NCI-H2107 (cell line): ENCODE measurements around the gene THSD7B.
"Not testable (repeated sequence)": the region's sequence is repeated elsewhere in the genome, so short reads cannot be mapped to it uniquely, and the experiment has no call there.

Source experiments
- DNase-seq: peaks from one replicate; lab custom pipeline; 2025; lab: John Stamatoyannopoulos, UW

THSD7B gene

DNA sequence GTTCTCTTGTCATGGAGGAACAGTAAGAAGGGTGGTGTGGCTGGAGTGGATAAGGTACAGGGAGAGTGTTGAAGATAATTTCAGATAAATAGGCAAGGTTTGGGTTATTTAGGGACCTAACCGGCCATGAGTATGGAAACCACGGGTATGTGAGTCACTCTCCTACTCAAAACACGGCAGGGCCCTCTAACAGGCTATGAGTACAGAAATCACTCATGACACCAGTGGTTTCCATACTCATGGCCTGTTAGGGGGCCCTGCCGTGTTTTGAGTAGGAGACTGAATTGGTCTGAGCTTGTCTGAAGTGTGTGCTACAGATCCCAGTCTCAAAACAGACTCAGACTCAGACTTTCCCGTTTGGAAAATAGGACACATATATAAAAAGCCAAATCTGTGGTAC lies 770.6 kb downstream of the THSD7B start:
- DNase-seq: no peak

DNA sequence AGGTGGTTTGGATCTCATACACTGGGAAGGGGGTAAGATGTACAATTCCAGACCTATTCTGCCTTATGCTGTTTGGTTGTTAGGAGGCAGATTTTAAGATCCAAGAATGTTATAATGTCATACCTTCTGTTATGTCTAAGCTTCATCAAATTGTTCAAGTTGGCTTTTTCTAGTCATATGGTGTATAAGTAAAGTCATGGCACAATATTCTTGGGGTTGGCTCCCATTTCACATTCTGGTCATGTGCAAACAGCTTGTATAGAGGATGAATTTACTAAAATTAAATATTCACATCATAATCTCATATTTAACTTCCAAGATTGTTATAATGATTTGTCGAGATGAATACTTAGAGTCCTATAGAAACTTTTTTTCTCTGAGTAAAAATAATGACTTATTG lies 774.0 kb downstream of the THSD7B start:
- DNase-seq: no peak

DNA sequence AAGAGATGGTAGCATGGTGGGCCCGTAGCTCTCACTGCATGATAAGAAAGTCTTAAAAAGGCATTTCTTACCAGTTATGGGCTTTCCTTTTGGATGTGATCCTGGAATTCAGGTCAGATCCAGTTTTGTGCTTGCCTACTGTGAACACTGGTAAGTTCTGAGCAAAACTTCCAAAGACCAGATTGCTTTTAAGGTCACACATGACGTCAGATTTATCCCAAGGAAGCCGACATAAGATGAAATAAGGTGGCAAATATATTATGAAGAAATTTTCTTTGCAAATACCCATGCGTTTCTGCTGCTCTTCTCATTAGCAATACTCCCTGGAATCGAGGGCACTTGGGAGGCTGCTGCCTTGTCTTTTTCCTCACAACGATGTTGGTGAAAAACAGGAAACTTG lies 782.5 kb downstream of the THSD7B start:
- DNase-seq: no peak

DNA sequence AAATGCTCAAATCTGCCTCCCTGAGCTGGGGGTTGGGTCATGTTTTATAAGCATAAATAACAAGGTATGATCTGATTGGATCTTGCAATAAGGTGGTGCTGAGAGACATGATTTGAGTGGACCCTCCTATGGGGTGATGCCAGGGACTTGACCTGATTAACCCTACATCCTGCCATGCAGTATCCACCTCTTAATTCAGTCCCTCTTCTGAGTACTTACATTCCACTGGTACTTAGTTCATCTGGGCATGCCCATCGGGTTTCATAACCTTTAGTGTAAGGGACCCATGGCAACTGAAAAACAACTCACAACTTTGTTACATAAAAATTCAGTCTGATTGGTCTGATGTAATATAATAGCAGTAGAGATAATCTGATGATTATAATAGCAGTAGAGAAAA lies 801.0 kb downstream of the THSD7B start:
- no peak for DNase-seq

DNA sequence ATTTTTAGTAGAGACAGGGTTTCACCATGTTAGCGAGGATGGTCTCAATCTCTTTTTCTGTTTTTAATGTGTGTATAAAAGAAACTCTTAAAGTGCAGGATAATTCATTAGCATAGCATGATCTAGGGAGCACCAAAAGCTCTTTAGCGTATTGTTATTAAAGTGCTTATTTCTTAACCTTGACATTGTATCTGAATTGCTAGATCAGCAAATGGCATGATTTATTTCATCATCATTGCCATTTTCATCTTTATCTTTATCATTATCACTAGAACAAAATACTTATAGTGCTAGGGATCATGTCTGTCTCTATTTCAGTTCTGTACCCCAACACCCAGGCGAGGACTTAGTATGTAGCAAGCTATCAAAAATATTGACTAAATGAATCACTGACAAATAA lies 805.1 kb downstream of the THSD7B start:
- DNase-seq: no peak

DNA sequence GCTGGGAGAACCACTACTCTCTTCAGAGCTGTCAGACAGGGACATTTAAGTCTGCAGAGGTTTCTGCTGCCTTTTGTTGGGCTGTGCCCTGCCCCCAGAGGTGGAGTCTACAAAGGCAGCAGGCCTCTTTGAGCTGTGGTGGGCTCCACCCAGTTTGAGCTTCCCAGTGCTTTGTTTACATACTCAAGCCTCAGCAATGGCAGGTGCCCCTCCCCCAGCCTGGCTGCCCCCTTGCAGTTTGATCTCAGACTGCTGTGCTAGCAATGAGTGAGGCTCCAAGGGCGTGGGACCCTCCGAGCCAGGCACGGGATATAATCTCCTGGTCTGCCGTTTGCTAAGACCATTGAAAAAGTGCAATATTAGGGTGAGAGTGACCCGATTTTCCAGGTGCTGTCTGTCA lies 822.5 kb downstream of the THSD7B start:
- DNase-seq: not testable (repeated sequence)

DNA sequence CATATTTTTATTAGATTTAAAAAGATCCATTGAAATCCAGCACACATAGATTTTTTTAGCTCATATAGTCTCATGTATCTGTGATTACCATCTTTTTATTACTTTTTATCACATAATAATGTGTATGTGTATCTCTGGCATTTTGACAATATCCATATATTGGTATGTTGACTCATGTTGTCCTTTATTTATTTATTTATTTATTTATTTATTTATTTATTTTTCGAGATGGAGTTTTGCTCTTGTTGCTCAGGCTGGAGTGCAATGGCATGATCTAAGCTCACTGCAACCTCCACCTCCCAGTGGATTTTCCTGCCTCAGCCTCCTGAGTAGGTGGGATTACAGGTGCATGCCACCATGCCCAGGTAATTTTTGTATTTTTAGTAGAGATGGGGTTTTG lies 823.2 kb downstream of the THSD7B start:
- not testable (repeated sequence) for DNase-seq

DNA sequence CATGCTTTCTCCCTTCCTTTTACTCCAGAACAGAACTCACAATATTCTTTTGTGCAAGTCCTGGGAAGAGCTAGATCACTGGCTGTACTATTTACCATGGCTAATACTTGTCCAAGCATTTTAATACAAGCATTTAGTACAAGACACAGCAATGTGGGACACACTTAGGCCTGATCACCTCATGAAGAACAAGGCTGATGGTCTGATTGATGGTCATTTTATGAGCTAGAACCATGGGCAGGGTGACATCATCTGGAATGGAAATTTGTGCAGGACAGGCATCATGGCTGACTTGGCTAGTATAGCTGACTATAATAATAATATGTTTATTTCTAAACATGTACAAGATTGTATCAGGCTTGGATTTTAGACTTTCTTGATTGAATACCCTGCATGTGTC lies 824.8 kb downstream of the THSD7B start:
- no peak for DNase-seq

DNA sequence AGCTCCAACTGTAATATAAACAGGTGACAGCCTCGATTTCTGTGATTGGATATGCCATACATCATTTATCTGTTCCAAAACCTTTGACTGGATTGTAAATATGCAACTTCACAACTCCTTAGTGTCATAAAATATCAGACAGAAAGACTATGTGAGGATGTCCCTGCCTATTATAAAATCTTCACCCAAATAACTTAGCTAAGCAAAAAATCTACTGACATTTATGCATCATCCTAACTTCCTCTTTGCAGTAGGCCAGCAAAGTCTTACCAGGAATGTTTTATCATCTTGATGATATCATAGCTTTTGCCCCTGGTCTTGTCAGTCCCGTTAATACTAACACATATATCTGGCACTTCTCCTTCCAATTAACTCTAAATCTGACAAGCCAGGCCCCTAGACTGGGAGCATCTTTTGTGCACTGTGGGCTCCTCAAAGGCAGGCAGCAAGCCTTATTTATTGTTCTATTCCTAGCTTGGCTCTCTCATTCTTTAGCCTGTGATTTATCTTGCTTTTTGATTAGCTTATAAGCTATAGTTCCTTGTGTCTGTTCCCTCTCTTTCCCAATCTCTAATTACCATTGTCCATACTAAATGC lies 842.5 kb downstream of the THSD7B start:
- no peak for DNase-seq

DNA sequence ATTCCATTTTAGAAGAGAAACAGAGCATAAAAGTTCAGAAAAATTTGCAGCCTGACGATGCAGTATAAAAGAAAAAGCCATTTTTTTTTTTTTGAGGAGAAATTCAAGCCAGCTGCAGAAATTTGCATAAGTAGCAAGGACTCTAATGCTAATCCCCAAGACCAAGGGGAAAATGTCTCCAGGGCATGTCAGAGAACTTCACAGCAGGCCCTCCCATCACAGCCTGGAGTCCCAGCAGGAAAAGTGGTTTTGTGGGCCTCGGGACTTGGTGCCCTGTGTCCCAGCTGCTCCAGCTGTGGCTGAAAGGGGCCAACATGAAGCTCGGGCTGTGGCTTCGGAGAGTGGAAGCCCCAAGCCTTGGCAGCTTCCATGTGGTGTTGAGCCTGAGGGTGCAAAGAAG lies 873.6 kb downstream of the THSD7B start:
- no peak for DNase-seq

DNA sequence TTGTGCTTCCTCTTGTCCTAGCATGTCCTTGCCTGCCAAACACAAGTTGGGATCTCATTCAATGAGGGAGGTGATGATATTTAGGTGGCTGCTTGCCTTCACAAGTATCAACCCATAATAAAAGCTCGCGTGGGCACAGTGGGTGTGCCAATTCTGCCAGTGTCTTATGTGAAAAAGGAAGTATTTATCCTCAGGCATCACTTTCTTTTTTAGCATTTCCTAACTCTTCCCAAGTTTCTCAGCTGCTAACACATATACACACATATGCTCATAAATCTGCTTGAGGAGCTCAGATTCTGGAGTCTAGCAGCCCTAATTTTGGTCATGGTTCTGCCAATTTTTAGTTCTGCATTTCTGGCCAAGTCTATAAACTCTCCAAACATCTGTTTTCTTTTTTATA lies 879.4 kb downstream of the THSD7B start:
- no peak for DNase-seq

DNA sequence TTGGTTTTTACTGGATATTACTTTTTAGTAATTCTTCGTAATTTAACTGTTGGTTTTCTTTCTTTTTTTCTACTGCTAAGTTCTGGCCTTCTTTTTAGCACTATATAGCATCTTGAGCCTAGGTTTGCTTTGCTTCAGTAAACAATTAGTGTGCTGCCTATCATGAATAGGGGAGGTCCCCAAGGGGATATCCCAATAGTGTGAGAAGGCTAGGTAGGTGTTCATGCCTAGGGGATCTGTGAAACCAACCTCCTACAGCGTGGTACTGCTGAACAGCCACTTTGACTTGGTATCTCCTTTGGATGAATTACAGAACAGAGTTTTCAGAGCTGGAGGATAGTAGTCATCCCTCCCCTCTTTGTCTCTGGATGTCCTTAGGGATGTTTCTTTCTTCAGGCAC lies 888.7 kb downstream of the THSD7B start:
- DNase-seq: no peak

DNA sequence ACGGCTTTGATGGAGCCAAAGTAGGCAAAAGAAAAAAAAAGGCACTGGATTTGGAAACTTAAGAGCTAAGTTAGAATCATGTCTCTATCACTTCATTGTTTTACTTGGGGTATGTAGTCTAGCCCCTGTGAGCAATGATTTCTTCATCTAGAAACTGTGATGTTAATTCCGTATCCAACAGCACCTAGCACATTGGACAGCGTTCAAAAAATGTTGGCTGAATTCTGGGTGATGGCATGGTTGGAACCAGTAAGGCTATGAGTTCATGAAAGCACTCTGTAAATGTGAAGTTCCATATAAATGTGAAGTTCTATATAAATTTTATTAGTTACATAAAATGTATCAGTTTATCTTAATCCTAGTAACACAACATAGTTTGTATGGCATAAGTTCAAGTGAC lies 890.5 kb downstream of the THSD7B start:
- DNase-seq: no peak

DNA sequence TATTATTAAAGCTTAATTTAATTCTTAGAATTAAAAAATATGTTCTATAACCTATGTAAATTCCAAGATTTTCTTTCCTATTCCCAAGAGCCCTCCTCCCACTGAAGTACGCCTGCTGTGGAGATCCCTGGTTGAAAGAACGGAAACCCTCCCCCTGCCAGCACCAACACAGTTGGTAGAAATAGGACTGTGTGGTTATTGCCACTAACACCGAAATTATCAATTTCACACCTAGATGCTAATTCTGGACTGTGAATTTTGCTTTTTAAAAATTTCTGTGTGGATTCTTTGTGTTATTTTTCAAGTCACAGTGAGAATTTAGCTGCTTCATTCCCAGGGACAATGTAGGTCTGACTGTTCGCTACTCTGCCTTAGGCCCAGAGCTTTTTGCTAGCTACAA lies 893.1 kb downstream of the THSD7B start:
- no peak for DNase-seq

DNA sequence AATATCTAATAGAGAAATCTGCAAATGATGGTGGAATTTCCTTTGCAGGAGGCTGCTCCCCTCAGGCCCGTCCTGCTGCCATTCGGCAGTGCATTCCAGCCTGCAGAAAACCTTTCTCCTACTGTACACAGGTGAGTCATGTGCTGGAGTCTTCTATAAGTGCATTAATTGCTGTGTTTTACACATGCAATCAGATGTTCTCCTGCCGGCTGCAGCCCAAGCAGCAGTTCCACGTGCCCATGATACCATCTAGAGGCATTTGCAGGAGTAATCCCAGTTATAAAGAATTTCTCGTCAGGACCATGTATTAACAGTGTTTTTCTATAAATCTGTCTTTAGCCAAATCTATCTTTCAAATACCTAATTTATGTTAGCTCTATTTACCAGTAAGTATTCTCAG lies 894.3 kb downstream of the THSD7B start:
- no peak for DNase-seq

DNA sequence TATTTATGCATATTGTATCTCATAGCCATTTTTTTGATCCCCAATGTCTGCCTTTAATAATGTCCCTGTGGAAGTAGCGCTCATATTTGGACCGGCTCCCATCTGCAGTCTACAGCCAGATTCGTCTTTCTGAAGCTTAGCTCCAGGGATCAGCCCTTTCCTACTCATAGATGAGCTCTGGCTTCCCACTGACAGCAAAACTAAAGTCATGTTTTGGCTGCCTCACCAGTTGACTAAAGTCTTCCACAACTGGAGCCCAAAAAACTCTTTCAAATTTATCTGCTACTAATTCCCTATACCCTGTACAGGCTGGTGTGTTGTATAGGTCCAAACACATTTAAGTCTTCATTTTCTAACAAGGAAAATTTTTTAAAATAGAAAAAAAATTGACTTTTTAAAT lies 904.8 kb downstream of the THSD7B start:
- no peak for DNase-seq

DNA sequence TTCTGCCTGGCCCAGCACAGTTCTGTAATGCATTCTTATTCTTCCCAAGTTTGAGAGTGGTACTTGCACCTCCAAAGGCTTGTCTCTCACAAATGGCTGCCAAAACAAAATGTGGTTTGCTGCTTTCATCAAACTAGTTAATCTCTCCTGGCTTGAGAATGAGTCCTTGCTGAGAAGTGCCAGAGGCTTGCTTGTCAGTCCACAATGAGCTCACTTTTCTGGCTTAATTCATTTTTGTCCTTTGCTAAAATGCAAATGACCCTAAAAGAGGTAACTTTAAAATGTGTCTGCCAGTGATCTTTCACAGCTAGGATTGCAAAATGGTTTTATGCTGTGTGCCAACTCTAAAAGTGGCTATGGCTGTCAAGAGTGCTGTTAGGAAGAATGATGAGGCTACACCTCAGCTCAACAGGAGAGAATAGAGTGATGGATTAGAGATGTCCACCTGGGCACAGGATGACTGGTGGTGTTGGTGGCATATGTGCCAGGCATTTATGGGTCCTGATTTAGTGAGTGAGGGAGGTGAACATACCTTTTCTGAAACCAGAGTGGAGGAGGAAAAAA lies 907.7 kb downstream of the THSD7B start:
- no peak for DNase-seq

DNA sequence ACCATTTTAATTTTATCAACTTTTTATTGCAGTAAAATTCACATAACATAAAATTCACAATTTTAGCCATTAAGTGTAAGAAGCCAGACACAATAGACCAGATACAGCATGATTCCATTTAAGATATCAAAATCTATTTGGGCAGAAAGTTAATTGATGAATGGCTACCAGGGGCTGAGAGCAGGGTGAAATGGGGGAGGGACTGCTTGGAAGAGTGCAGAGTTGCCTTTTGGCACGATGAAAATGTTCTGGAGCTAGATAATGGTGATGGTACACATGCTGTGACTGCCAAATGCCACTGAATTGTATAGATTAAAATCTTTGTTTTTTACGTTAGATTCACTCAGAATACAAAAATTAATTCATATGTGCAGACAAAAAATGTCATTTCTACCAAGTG lies 909.6 kb downstream of the THSD7B start:
- DNase-seq: no peak

DNA sequence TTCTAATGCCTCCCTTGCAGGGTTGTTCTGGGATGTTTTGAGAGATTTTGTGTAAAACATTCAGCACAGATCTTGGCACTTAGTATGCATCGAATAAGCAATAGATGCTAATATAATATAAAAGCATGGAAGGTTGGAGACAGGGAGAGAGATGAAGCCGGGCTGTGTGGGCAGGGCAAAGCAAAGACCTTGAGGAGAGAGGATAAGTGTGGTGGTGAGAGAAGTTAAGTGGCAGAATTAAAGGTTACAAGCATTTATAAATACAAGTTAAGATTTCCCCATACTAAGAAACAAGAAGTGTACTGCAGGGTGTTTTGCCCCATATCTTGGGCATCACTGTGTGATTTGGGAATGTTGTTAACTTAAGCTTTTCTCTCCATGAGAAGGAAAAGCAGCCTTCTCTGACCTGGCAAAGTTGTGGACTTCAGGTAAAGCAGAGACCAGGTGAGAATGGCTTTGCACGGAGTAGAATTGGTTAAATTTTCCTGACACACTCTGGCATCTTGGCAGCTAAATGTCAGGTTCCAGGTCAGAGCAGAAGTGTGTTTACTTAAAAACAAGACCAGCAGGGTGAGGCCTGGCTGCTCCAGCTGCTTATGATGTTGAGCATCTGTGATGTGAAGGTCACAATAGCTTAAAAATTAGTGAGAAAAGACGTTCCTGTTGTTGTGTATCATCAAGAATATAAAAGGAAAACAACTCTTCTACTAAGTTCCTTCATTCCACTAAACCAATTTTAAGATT lies 910.4 kb downstream of the THSD7B start:
- DNase-seq: no peak

DNA sequence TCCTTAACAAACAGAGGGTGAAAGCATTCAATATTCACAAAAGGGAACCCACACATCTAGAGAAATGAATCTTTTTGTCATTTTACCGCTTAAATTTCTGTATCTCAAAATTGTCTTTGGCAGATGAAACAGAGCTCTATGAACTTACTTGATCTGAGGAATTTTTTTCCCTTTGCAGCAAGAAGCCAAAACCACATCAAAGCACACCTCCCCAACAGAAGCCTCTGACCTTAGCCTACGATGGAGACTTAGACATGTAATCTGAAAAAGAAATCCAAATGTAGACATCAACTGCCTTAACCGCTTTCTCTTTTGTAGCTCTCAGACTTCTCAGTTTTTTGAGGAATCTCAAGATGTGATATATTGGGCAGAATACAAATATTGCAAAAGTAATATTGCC lies 911.0 kb downstream of the THSD7B start:
- DNase-seq: no peak

DNA sequence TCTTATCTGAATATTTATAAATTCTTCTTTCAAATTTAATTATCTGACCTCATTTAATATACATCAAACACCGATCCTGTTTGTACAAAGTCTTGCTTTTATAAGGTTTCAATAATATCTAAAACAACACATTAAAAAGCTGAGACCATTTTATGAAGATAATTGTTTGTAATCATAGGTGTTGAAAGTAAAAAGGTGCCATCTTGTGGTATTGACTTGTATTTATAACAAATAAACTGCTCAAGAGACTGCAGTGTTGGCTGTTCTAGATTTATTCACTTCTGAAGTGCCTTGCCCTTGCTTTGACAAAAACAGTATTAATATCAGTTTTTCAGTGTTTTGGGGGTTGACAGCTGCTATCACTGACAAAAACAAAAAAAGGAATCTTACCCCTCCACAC lies 912.1 kb downstream of the THSD7B start:
- no peak for DNase-seq

DNA sequence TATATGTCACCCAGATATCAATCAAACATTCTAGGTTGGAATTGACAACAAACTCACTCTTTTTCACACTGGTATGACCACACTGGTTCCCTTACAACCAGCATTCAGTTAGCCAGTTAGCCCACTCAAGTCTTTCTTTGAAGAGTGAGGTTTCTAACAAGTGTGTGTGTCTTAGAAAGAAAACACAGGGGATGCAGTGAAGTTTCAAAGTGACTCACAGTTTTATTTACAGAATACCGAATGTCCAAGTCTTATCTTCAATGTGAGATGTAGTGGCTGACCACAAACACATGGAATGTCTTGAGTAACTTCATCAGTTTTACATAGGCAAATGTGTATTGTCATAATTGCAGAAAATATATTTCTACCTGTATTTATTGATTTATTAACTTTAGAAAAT lies 924.2 kb downstream of the THSD7B start:
- DNase-seq: no peak

DNA sequence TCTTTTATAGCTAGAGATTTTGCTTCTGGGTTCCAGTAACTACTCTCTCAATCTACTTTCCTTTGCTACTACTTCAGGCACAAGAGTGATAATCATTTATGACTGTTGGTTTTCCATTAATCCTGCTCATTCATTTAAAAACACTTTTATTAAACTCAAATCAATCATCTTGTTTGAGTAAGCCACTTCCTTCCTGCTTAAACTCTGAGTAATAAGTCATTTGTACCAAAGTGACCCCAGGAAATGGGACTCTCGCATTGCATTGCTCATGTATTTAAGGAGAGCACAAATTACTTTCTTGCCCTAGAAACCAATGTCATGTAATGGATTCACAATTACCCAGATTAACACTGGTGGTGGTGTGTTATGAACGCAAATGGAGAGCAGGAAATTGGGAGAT lies 928.2 kb downstream of the THSD7B start:
- no peak for DNase-seq

DNA sequence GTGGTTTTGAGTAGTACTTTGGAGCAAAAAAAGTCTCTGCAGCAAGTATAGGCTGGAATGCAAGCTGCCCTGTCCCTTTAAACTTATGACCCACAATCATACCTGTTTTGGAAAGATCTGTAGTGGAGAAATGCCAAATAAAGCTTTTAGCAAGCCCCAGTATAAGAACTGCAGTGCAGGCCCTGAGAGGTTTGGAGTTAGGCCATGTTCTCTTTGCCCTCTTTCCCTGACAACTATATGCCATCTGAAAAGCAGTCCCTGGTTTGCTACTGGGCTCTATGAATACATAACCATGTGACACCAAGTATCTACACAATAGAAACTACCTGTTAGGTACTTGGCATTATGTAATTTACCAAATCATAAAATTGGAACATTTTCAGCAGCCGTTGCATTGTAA lies 931.6 kb downstream of the THSD7B start:
- no peak for DNase-seq
